Mucosa of descending colon (tissue), 3 donors: ENCODE results near the gene MAT1A. TPM values are rescaled to one million over a fixed set of nuclear protein-coding genes. Genes with fewer than 3 reads are reported as not detected.

Experiments used
- total RNA-seq, 3 donors: library from RNA; stranded (reverse); fragmentation: NEBNext Ultra II Directional in 2 of 3; extraction: Animal tissue kit (Norgen Biotek cat#: 25700) in 2 of 3; gene quantifications; one replicate each; pipeline versions ENCODE4 v1.2.1 to v1.2.4, GENCODE V29; 2021 to 2023
- donor health status: DM: no; HTN: no; CAD: no; lungs with moderate emphysema.
- donor health status: DM: no; HTN: no; CAD: no.
- donor health status: DM: no; HTN: yes; CAD: no.

The MAT1A gene
- total RNA-seq, 3 donors from 2014 or later, result 0.89 TPM; not detected in 2

Other genes starting within 250 kb of the MAT1A start
- 10 to 100 TPM; 17.2 to 34.5 (median 26.9) TPM for gene TMEM254, start 211.0 kb downstream of the MAT1A start, total RNA-seq
- gene PLAC9, start 156.9 kb downstream of the MAT1A start, total RNA-seq, result 10 to 100 TPM in 2 of 3 donors, 1 to 10 TPM in 1; 3.2 to 15.1 (median 11.8) TPM
- gene ANXA11, start 84.1 kb downstream of the MAT1A start, total RNA-seq, result 100 to 1,000 TPM; 252 to 424 (median 367) TPM
- not detected for gene DYDC1, start 67.1 kb upstream of the MAT1A start, total RNA-seq
- gene DYDC2, start 67.1 kb upstream of the MAT1A start, total RNA-seq, result not detected
- 100 to 1,000 TPM in 1 of 3 donors, 10 to 100 TPM in 2; 95.2 to 123 (median 95.8) TPM for gene PRXL2A, start 118.9 kb upstream of the MAT1A start, total RNA-seq
- gene TSPAN14, start 164.7 kb upstream of the MAT1A start, total RNA-seq, result 10 to 100 TPM; 75.5 to 96.5 (median 81.0) TPM
- gene SH2D4B, start 248.2 kb upstream of the MAT1A start, total RNA-seq, result not detected